Brain pericyte (primary cell): Measurements from ENCODE around the gene RBKS.

ENCODE experiments used
- DNase-seq: peaks from one replicate; pipeline ENCODE4 v3.0.0-alpha.2; 2012; ENCODE audit warnings: low read depth, low spot score

The RBKS gene

DNA sequence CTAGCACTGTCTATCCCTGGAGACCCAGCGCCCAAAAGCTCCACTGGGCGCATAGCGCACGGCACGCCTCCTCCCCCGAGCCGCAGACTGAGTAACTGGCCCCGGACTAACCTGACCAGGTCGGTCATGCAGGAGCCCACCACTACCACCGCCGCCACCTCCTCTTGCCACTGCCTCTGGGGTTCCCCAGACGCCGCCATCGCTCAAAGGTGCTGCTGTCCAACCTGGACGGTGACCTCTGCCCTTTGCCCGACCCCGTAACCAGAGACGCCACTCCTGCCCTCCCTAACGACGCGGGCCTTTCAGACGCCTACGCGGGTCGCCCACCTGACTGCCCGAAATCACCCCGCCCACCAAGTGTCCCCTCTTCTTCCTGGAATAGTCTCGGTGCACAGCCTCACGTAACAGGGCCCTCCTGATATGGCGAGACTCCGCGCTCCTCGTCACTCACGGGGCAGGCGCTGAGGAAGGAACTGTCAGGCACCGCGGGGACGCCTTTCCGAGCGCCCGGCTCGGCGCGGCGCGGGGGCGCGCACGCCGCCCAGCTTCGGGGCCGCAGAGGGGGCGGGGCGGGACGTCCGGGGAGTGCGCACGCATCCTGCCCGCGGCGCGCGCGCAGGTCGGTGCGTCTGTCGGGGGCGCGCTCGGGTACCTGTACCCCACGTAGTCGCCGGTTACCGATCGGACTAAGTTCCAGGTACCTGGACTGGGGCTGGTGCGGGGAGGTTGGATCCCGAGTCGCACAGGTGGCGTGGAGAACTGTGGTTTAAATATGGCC, at the start of gene RBKS, which contains the start of gene BABAM2:
TSS of gene RBKS (minus strand) at position 242 of the 778 bp plus-strand sequence. CDS start at position 200, 42 bp downstream.
TSS of gene BABAM2 (plus strand) at position 584 of the 778 bp plus-strand sequence. CDS start 3,828 bp downstream, outside the sequence.
- DNase-seq = peak; percentile 63

DNA sequence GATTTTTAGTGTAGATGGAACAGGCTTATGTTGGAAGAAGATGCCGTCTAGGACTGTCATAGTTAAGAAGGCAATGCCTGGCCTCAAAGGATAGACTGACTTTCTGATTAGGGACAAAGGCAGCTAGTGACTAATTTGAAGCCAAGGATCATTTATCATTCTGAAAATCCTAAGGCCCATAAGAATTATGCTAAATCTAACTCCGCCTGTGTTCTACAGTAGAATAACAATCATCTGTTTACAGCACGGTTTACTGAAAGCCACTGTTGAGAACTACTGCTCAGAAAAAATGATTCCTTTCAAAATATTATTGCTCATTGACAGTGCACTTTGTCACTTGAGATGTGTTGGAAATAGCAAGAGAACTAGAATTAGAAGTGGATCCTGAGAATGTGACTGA, 44.8 kb upstream of the RBKS start:
- DNase-seq = no peak

DNA sequence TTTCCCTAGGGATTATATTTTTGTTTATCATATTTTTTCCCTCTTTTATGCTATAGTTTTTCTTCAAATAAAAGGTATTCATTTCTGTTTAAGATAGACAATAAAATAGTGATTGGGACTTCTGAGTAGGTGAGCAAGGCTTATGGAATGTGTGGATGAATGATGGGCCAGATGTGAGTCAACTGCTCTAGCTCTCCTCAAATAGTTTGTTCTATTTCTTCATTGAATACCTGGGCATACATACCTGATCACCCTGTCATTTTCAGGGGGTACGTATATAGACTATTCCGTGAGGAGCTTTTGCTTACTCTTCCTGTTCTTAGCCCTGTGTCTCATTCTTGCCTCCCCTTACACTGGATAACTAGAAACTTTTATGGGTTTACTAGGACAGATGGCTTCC, 42.2 kb upstream of the RBKS start:
- DNase-seq = no peak

DNA sequence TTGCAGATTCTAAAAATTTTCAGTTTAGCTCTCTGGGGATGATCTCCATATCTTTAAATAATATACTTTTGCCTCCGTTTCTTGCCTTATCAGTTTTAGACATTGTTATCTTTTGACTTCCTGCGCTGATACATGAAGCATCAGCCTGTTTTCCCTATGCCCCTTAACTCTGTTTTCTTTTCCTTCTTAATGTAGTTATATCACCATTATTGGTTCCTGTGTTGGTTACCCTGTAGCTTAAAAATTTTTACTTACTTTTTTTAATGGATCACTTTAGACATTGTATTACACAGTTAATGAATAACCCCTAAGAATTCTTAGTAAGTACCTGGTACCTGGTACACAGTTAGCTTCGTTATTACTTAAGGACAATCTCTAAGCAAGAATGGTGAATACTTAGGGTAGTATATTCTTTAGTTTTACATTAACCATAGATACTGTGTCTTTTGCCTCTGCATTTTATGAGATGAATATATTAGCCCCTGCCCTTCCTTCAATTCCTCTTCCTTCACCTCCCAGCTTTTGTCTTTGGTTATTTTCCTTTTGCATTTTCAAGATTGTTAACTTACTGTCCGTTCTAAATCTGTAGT, 41.3 kb upstream of the RBKS start:
- DNase-seq = no peak

DNA sequence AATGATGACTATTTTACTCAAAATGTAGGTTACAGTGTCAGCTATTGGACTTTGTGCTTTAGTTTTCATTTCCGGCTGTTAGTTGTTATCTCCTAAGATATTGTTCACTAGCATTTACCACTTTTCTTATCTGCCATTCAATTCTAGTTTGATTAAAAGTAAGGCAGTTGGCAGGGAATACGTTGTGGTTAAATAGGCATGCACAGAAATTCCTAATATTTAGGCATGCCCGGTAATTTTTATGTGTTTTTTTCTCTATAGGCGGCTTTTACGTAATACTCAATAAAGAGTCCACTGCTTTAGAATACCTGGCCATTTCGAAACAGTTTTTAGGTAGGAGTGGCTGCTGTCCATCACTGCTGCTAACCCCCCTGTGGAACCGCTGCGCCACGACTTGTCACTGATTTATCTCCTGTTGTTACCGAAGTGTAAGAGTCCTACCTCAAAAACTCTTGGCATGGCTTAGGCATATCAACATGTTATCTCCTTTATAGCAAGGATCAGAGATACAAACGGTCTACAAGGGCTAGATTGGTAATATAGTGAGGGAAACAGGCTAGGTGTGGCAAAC, 39.8 kb upstream of the RBKS start:
- DNase-seq = no peak

DNA sequence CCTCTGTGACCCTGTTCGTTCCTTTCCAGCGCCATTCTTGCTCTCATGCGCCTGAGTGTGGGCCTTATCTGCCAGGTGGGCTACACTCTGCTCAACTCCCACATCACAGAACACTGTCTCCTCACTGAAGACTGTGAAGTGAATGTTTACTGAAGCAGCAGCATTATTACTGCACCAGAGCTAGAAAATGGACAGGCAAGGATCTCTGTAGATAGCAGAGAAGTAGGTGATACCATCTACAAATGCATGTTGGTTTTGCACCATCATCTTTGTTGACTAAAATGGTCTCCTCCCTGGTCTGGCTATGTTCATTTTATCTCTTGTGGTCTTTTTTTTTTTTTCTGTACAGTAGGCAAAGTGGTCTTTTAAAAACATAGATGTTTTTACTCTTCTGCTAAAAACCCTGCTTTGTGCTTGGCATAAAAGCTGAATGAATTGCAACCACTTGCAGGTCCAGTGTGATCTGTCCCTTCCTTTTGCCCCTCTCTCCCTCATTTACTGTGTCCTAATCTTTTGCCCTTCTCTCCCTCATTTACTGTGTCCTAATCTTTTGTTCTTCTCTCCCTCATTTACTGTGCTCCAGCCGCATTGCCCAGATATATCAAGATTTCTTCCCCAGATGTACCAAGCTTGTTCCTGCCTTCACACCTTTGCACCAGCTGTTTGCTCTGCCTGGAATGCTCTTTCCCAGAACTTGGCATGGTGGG, 35.7 kb upstream of the RBKS start:
- no peak for DNase-seq

DNA sequence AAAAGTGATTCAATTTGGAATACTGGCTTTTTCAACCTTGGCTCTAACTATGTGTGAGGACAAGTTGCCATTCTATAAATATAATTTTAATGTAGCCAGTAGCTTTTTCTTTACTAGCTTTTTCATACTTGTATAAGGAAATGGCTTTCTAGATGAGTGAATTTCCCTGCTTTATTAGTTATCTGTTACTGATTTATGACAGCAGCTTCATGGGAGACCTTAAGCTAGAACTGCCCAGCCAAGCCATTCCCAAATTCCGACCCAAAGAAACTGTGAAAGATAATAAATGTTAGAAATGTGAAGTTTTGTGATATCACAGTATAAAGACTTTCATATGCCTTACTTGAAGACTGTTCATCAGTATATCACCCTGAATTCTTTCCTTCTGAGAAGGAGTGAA, 32.7 kb upstream of the RBKS start:
- DNase-seq = no peak

DNA sequence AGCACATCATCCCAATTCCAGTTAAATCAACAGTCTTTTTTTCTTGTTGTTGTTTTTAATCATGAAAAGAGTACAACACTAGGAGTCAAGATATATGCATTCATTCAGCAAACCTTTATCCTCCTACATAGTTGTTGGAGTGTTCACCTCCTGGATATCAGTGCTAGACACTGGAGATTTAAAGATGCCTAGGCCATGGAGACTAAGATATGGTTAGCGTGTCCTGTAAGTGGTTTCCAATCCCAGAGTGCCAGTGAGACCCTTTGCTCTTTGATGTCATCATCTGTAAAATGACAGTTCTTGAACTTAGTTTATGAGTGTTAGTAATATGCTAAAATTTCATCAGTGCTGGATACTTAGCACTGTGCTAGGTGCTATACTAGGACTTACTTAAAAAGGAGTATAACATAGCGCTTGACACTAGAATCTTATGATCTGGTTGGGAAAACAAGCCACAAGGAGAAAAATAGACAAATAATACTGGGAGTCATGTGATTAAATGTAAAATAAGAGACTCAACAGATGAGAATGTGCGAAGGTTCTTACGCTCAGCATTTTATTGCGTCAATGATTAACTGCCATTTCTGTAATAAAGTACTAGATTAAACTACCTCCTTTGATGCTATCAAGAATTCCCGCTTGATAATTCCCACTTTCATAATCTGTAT, 31.8 kb upstream of the RBKS start:
- no peak for DNase-seq

DNA sequence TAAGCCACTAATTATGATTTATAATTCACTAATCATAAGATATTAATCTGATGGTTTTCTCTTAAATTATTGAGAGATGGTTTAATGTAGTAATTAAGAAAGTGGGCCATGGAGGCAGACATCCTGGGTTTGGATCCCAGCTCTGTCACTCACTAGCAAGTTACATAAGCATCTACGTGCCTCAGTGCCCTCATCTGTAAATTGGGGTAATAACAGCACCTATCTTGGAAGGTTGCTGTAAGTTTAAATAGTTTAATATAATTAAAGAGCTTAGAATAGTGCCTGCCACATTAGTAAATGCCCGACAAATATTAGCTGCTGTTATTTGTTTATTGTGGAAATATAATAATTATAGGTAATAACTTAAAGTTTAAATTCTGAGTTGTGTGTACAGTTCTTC, 31.2 kb upstream of the RBKS start:
- DNase-seq = no peak

DNA sequence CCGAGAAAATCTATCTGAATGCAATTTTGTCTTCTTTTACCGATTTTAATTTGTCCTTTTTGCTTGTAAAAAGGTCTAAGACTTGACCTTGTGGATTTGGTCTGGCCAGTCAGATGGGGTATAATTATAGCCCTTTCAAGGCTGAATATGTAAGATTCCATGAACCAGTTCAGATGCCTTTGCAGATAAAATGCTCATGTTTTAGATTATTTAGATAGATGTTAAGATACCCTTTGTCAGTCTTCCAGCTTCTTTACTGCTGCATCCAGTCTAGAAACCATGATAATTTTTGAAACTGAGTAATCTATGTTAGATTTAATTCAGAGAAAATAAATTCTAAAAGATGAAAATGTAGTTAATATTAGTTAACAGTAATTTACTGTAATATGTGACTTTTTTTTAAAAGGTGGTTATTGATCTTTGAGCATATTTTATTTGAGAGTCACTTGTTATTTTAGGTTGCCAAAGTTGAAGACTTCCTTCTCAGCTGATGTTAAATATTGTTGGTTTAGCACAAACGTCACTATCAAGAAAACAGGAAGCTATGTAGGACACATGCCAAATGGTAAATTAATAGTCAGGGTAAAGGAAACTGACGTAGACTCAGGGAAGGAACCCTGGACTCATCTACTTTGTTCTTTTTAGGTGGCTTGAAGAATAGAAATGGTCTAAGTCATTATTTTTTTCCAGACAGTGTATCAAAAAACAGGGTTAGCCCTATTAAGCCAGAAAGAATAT, 30.1 kb upstream of the RBKS start:
- peak; percentile 41 for DNase-seq

DNA sequence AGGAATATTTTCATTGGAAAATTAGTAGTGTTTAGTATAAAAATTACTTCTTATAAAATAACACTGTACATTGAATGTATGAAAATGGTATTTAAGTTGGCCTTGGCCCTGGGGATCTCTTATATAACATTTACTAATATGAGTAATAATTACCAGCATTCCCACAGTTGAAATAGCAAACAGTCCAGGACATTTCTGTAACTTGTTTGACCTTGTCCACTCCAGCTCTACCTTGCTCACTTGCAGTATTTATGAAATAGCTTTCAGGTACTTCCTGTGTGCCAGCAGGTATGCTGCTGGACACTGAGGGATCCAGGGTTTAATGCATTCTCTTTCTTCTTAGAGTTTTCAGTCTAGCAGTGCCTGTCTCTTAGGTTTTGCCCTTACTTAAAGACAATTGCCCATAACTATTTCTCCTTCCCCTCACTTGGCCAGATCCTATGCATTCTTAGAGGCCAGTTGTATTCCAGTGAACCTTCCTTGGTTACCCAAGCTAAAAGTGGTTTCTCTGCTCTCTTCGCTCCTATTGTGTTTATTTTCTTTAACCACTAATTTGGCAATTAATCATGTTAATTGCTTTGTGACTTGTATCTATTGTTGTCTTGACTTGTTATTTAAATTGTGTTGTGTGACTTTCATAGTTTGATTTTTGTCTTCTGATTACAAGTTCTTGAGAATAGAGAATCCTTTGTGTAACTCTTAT, 26.3 kb upstream of the RBKS start:
- DNase-seq = no peak

DNA sequence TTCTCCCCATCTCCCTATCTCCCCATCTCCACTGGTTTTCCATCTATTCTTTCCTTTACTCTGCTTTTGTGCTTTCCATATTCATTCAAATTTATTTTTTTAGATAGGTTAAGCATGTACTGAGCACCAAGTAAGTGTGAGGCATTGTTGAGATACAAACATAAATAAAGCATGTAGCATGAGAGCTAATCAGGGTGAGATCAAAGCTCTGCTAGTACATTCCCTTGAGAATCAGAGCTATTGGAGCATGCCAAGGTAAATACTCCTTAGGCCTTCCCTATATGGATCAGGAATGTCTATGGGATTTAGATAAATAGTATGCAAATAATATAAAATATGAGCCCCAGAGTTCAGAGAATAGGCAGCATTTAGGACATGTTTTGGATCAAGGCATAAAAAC, 25.7 kb upstream of the RBKS start:
- no peak for DNase-seq

DNA sequence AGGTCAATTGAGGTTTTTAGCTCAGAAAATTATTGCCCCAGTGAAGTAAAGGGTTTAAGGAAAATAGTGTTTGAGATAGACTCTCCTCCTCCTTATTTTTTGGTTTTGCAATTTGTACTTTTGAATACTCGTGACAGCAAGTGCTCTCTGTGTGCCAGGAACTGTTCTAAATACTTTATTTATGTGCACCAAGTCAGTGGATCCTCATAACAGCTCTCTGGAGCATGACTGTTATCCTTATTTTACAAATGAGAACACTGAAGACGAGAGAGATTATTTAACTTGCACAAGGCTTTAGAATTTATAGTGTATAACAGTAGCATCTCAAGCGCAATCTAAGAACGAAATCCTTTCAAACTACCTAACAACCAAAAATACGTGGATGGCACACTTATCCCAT, 25.0 kb upstream of the RBKS start:
- no peak for DNase-seq

DNA sequence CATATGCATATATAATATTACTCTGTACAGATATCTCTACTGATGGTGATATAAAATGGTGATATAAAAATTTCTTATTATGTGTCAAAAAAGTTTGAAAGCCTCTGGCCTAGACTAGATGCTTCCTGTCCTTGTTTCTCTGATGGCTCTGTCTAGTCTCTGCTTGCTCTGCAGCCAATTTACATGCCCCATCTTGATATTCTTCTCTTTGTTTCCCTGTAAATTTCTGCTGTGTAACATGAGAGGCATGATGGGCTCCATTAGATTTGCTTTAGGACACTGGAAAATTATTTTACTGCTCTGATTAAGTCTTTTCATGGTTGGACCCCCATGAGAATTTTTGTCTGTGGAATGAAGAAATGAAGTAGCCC, 24.6 kb upstream of the RBKS start:
- no peak for DNase-seq

DNA sequence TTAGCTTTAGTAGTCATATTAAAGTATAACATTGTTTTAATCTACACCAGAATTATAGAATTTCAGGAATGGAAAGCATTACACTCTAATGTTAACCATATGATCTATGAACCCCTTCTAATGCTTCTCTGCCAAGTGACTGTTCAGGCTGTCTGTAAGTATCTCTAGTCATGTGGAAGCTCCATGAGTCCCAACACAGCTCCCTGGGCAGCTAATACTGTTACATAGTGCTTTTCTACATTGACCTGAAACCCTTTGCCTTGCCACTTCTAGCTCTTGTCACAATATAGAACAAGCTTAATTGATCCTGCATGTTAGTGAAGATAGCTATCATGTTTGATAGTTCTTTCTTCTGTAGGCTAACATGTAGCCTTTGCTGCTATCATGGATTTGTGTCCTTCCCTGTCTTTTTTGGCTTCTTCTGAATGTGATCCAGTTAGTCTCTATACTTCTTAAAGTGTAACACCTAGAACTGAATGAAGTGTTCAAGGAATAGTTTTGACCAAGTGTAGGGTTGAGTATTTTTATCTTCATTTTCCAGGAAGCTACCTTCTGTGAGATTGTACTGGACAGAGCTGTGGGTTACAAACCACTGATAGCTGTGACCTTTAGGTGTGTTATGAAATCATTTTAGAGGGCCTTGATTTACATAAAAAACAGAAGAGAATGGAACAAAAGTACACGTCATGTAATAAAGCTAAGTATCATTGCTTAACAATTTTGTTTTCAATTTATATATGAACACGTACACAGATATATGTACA, 24.0 kb upstream of the RBKS start:
- DNase-seq = no peak

DNA sequence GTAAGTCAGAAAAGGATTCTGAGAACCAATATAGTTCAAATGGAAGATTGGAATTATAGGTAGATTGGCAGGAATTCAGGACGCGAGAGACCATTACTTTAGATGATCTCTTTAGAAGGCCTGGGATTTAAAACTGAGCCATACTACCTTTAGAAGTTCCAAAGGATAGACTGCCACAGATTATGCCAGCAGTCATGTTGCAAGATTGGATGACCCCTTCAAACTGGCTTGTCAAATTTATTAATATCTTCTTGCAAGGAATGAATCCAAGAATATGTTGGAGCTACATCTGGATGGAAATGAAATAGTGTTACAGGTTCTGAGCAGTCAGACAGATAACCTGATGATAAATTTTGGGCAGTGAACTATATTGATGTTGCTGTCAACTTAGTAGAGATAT, 22.3 kb upstream of the RBKS start:
- DNase-seq = no peak

DNA sequence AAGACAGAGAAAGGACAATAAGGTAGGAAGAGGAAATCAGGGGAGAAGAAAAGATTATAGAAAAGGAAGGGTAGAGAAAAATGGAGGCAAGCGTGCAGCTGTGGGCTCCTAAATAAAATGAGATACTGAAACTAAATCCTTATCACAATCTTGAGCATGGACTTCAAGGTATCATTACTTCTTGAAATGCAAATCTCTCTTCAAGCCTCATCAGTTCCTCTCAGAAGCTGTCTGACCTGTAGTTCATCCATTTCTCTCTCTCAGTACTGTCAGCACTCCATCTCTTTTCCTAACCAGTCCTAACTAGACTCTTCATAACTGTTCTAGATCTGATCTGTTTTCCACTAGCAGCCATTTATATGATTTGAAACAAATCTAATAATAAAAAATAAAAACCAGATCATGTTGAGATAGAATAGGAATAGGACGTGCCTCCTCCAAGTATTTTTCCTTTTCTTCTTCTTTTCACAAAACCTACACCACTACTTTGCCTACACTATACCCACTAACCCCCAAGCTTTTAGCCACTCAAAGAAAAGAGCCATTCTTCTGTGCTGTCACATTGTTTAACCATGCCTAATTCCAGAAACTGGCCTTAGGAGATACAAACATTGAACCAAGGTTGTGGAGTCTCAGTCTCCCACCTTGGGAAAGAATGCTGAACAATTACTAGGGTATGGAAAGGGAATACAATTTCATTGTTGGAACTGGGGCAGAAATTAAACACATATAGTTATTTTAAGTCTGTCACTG, 21.4 kb upstream of the RBKS start:
- no peak for DNase-seq

DNA sequence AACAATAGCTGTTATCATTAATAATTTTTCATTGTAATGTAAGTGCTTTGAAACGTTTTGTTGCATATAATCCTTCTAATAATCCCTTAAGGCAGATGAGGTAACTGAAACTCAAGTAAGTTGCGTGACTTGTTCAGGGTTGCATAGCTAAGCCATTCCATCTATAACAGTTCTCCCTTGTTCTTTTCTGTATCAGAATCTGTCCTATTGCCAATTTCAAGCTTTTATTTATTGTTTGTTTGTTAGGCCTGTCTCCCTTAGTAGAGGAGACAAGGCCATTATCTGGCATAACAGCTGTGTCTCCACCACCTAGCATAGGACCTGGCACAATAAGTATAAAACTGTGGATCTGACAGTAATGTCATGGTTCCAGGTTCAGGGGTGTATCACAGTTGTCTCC, 19.7 kb upstream of the RBKS start:
- no peak for DNase-seq

DNA sequence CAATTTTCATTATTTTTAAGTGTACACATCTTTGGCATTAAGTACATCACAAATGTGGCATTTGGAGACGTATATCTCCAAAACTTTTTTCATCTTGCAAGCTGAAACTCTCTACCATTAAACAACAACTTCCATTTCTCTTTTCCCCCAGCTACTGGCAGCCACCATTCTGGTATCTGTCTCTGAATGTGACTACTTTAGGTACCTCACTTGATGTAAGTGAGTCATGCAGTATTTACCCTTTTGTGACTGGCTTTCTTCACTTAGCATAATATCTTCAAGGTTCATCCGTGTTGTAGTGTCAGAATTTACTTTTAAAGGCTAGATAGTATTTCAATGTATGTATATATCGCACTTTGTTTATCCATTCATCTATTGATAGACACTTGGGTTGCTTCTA, 17.4 kb upstream of the RBKS start:
- no peak for DNase-seq
